ENCODE data around the gene ARHGAP6.

DNA sequence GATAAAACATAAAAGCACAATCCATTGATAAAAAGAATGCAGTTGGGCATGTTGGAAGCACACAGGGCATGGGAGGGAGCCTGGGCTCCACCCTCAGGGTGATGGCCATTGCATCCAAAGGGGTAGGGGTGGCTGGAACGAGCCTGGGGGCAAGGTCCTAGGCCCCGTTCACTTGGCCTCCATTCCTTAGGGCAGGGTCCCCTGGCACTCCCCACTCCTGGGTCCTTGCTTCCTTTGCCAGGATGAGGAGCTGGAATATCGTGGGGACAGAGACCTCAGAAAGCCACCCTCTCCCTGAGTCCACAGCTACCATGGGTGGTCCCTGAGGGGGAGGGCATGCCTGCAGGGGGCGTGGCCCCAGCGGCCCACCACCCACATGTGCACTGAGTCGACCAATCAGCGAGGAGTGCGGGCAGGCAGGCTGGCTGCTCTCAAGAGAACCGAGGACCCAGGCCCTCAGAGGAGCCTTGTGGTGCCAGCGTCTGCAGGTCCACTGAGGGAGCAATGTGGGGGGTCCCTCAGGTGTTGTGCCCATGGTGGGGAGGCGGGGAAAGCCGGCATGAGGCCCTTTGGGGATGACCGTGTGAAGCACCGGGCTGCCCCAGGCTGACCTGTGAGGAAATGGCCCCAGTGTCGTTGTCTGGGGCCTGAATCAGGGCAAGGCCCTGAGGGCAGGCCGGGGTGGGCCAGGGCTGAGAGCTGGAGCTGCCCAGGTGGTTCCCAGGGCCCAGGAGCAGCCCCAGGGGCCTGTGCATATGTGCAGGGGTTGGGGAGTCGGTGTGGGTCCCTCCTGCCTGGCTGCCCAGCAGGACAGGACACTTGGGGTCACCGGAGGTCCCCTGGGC lies 451.2 kb downstream of the ARHGAP6 start:
- no peak for TF ChIP-seq EZH2phosphoT487 (IDR thresholded peaks at IDR 0.05; ENCODE audit: insufficient read depth, low read depth)
- no peak for TF ChIP-seq EZH2 (IDR thresholded peaks at IDR 0.05; ENCODE audit: insufficient read depth, poor library complexity, severe bottlenecking)

Data from GM23248 (cell line).